ENCODE data around the gene GRIN2C. TPM values are rescaled to one million over a fixed set of nuclear protein-coding genes. Genes with fewer than 3 reads are reported as not detected.

Gene GRIN2C
- total and polyA plus RNA-seq, 2 of the 4 experiments (the other 2 are of a cell fraction) = 0.22 TPM; not detected in 1

- TF ChIP-seq BHLHE40 (IDR thresholded peaks at IDR 0.05; ENCODE audit: low read depth, low read length) (no peak), MAFK (IDR thresholded peaks at IDR 0.05; ENCODE audit: low read depth, low read length) (no peak), MXI1 (IDR thresholded peaks at IDR 0.05; ENCODE audit: borderline replicate concordance, low read depth, low read length) (no peak)
Measured at GRCh38 chr17:74890554-74890953, 30.9 kb upstream of the GRIN2C start (continued).

DNA sequence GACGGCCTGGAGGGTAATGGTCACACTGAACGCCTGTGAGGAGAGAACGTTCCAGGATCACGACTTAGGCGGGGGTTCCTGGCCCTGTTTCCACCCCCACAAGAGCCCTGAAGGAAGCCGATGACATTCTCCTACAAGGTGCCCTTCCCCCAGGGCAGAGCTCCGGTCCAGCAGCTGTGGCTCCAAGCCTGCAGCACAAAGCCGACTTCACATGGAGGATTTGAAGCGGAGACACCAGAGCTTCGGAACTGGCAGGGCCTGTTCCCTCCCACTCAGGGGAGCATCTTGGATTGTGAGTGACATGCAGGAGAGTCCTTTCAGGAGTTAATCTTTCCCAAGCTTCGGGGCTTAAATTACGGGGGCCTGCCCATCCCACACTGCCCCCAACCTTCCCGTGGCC, 28.8 kb upstream of the GRIN2C start:
- no peak overlapping the region for H3K18ac ChIP-seq (ENCODE audit: low read depth, low read length)
- H3K56ac ChIP-seq (ENCODE audit: extremely low read depth, insufficient read depth, low read length) = no peak overlapping the region
- dilution Hi-C loops (cut with HindIII; ENCODE audit: low sequenced_read_pairs, unreplicated experiment) (no loop called here), in situ Hi-C loops (cut with MboI; ENCODE audit: low sequenced_read_pairs) (no loop called here), intact Hi-C loops (cut with micrococcal nuclease) (no loop called here)
- H3K27me3 ChIP-seq (ENCODE audit: control insufficient read depth, insufficient read depth, low read length) = peaks cover 66% of the 10 kb centered on the region
- H3K27ac ChIP-seq (ENCODE audit: insufficient read depth, low read length) = no peak overlapping the region
- POLR2A ChIA-PET (ENCODE audit: unreplicated experiment) = interaction anchor here (0.9 kb wide), 1 partner anchor 15 kb away, joined by 3 read pairs; the partner anchor contains the start of gene FDXR
- H3K4me2 ChIP-seq (ENCODE audit: low read depth, low read length) = no peak overlapping the region
- H4K5ac ChIP-seq (ENCODE audit: low read depth, low read length) = no peak overlapping the region
- H3K4me3 ChIP-seq (ENCODE audit: insufficient read depth, low read depth, low read length) = no peak overlapping the region
- DNase-seq (no peak), ATAC-seq (ENCODE audit: low read depth) (no peak)
- CTCF ChIA-PET = no interaction called here
- H3K14ac ChIP-seq (replicated peaks; ENCODE audit: low read depth, low read length) = no peak overlapping the region
- no peak overlapping the region for H2BK120ac ChIP-seq (ENCODE audit: low read depth, low read length)
- no peaks in the 10 kb centered on the region for H4K20me1 ChIP-seq (ENCODE audit: insufficient read depth, low read length)
- no peaks in the 10 kb centered on the region for H3K36me3 ChIP-seq (ENCODE audit: control insufficient read depth, insufficient read depth, low read length)
- no peak overlapping the region for H2BK15ac ChIP-seq (ENCODE audit: low read depth, low read length)
- no peak overlapping the region for H2BK20ac ChIP-seq (ENCODE audit: low read depth, low read length)
- 17% methylated on average over 2 of the region's 13 CpGs; no CpG with 5 or more reads in 1 of the 2 experiments for WGBS, 2 experiments (ENCODE audit: extremely low coverage in 2 of 2, insufficient read length in 1 of 2)
- H3K4ac ChIP-seq (ENCODE audit: low read depth, low read length) = no peak overlapping the region
- H3K23ac ChIP-seq (ENCODE audit: low read depth, low read length) = no peak overlapping the region
- no peak overlapping the region for H4K91ac ChIP-seq (ENCODE audit: insufficient read depth, low read depth, low read length)
- no peak overlapping the region for H4K8ac ChIP-seq (ENCODE audit: low read depth in 2 of 2, low read length in 2 of 2)
- no peak overlapping the region for H3K9ac ChIP-seq (ENCODE audit: low read depth, low read length)
- no TSS peak for BruUV-seq (replicated peaks)
- H3K79me1 ChIP-seq (ENCODE audit: low read depth in 1 of 2, low read length in 2 of 2) = no peaks in the 10 kb centered on the region
- no peaks in the 10 kb centered on the region for H3K9me3 ChIP-seq (ENCODE audit: control insufficient read depth, insufficient read depth, low read length)
- TF ChIP-seq NFE2L2 (IDR thresholded peaks at IDR 0.05; ENCODE audit: low read depth, low read length) = no peak
- no peak overlapping the region for H2AFZ ChIP-seq (replicated peaks; ENCODE audit: low read length, poor library complexity)
- H2AK5ac ChIP-seq (ENCODE audit: low read depth, low read length) = no peak overlapping the region
- no peaks in the 10 kb centered on the region for H3K9me1 ChIP-seq (ENCODE audit: insufficient read depth, low read length)
- H2BK5ac ChIP-seq (ENCODE audit: low read depth, low read length, poor library complexity, severe bottlenecking) = no peak overlapping the region
- H2AK9ac ChIP-seq (replicated peaks; ENCODE audit: low read depth, low read length, poor library complexity) = no peak overlapping the region
- H3K4me1 ChIP-seq (ENCODE audit: control insufficient read depth, insufficient read depth, low read length) = peaks cover 2% of the 10 kb centered on the region; the same call in 1 of the 2 replicates

Data from IMR-90 (cell line).